Hypothalamus (tissue), 51 donors: ENCODE data around the gene TCN2.
"Not testable (repeated sequence)": the region's sequence is repeated elsewhere in the genome, so short reads cannot be mapped to it uniquely, and the experiment has no call there.

ENCODE experiments used
- DNase-seq, 51 donors: peaks; one replicate each; lab custom pipeline; 2025; lab: John Stamatoyannopoulos, UW

TCN2 gene

DNA sequence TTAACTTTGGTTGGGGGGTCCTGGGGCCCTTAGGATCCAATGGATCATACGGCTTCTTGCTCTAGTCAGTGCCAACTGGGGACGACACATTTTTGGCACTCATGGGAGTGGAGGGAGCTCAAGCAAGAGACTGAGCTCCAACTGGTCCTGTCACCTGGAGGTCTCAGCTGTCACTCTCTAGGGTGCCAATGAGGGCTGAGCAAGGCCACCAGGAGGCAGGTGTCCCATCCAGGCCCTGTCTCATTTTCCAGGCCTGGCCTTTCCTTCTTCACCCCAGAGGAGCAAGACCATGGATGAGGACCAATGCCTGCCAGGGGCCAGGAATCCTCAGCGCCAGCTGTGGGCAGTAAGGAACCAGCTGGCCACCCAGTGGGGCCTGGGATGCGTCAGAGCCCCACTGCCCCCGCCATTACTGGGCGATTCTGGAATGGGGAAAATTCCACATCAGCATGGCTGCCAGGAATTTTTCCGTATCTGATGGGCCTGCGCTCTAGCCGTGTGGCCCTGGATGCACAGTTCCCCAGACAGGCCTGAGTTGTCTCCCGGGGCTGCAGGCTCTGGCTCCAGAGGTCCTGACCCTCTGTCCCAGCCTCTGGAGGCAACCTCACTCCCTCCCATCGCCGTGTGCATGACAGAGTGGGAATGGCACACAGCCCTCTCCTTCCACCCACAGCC is 31.8 kb upstream of the TCN2 start:
- peak in 35 of 51 donors; percentile 22 to 86 (median 50) for DNase-seq

DNA sequence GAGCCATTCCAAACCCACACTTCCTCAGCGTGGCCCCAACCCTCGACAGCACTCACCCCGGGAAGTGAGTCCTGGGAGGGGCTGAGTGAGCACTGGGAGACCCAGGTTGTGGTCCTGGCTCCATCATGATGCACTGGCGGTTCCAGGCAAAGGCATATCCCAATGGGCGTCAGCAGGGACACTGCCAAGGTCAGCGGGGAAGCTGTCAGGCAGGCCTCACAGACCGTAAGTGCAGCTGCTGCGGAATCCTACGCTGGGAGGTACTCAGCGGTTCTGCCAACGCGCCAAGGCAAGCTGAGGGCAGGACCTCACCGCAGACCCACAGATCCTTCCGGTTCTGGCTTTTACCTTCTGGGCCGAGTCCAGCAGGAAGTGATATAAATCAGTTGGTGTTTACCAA is 31.1 kb upstream of the TCN2 start:
- no peak for DNase-seq

DNA sequence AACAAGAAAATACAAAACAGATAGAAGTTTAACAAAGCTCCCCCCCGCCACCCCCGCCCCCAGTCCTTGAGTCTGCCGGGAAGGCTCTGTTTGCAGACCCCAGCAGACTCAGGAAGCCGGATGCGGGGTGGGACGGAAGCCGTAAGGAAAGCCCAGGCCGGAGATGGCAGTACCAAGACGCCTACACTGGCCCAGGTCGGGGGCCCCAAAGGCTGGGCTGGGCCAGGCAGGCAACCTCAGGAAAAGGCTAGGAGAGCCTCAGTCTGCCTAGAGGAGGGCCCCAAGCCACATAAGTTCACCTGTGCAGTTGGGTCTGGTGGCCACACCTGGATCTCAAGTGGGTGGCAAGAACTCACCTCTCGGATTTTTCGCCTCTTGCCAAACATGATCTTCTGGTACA is 28.5 kb upstream of the TCN2 start:
- no peak for DNase-seq

DNA sequence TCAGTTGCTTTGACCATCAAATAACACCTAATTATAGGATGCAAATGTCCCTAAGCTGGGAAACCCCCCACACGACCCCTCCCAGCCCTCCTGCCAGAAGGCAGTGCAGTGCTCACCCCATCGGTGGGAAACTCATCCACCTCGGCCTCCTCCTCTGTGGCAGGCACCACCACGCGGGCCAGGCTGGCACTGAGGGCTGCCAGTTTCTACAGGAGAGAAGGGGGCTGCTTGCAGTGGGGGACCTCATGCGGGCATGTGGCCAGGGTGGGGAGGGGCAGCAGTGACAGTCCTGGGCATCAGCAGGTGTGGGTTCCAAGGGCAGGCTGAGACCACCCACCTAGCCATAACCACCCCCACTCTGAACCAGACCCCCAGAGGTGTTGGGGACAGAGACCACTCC is 26.1 kb upstream of the TCN2 start:
- no peak for DNase-seq

DNA sequence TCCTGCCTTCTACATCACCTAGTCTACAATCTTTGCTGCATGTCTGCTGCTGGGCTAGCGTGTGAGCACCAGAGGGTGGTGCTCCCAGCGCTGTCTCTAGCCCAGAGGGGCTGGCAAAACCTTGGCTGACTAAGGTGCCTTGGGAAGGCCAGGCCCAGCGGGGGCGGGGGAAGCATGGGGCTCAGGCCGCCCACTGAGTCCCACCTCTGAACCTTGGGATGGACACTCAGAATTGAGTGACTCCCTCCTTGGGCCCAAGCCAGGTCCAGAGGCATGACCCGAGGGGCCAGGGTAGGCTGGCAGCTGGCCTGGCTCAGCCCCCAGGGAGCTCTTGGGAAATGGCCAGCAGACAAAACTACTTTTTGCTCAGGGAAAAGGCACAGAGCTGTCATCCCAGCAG is 24.9 kb upstream of the TCN2 start:
- no peak for DNase-seq

DNA sequence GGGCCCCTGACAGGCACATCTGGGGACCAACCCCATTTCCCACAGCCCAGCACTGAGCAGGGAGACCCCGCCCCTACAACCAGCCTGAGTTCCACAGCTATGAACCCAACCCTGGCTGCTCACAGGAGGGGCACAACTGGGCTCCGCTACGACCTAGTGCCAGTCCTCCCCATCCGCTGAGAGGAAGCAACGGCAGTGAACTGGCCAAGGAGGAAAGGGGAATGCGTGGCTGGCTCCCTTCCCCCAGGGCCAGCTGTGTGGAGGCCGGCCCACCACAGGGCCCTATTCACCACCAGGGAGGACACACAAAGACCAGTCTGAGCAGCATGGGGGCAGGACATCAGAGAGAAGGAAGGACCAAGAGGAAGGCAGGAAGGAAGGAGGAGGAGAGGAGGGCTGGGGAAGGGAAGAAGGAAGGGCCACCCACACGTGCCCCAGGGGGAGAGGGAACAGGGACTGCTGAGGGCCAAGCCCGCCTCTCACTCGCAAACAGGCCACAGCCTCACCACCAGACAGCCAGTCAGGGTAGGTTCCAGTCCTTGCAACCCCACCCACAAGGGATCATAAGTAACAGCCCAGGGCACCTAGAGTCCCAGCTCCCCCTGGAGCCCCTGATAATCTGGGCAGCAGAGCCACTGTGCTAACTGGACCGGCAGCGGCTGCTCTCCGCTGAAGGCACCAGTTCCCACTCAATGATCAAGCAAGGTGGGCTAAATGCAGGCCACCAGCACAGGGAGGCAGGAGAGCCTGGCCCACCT is 24.0 kb upstream of the TCN2 start:
- peak in 30 of 51 donors; percentile 9 to 63 (median 36) for DNase-seq

DNA sequence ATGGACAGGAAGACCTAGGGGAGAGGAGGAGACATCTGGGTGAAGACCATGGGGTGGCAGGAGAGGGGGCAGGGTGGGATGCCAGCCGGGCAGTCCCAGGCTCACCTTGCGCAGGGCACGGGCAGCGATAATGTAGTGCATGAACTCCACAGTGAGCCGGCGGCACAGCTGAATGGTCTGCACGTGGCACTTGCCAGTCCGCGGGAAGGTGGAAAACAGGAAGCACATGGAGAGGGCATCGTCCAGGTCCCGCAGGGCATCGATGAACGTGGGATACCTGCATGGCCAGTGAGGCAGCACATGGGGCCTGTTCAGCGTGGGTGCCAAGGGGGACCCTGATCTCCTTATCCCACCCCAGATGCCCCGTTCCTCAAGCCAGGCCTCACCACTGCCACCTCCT is 22.5 kb upstream of the TCN2 start:
- no peak for DNase-seq

DNA sequence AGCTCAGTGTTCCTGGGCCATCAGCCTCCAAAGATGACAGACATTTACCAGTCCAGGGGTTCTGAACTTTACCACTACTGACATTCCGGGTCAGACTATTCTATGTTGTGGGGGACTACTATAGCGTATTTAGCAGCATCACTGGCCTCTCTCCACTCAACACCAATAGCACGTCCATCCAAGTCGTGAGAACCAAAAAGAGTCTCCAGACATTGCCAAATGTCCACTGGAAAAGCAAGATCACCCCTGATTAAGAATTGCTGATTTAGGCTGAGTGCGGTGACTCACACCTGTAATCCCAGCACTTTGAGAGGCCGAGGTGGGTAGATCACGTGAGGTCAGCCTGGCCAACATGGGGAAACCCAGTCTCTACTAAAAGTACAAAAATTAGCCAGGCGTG is 20.6 kb upstream of the TCN2 start:
- no peak for DNase-seq

DNA sequence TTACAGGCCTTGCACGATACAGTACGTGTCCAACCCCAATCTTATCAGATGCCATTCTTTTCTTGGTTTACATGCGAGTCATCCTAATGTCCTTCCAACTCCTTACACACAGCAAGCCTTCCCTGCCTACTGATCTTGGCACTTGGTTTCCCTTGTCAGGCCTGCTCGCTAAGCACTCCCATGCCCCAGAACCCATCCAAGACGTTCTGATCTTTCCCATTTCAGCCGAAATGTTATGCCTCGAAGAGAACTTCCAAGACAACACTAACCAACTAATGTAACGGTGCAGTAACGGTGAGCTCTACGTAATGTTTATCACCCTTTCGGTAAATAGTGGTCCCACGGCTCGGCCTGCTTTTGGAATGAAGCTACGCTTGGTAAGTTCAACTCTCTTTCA is 15.8 kb upstream of the TCN2 start:
- DNase-seq = no peak

DNA sequence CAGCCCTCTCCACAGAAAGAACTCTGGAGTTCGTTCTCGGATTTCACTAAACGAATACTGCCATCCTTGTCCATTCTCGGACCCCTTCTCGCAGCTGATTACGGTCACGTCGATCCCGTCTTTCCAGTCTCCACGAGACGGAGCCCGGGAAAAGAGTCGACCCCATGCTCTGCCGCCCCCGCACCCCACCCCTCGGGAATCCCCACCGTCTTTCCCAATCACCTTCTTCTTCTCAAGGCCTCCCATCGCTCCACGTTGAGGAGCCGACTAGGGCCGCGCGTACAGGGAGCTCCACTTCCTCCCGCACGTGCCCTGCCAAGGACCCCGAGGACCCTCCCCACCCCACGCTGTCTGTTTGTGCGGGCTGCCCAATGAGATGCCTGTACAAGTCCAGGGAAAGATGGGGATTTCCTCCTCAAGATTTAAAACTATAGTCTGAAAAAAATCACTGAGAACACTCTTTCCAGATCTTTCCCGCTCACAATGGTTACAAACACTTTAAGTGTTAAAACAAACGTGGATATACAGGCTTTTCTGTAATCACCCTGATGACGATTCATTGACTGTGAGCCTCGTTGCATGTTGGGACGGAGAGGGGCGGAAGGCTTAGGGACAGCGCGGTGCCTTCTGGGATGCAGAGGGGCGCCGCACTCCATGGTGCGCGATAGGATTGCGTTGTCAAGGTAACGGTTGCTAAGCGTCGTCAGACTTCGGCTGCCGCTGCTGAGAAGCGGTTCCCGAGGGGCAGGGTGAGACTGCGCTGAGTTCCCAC is 15.2 kb upstream of the TCN2 start, which contains the start of gene PES1:
TSS of gene PES1 (minus strand) at position 323 of the 772 bp plus-strand sequence. CDS start at position 246, 77 bp downstream.
- DNase-seq = peak; percentile 40 to 99 (median 88)

DNA sequence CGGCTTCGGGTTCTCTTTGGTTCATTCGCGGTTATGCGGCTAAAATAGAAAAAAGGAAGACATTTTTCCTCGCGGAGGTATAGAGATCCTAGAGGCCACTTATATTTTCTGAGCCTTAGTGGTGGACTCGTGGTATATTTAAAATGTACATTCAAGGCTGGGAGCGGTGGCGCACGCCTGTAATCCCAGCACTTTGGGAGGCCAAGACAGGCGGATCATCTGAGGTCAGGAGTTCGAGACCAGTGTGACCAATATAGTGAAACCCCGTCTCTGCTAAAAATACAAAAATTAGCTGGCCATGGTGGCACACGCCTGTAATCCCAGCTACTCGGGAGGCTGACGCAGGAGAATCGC is 14.6 kb upstream of the TCN2 start:
- not testable (repeated sequence) for DNase-seq

DNA sequence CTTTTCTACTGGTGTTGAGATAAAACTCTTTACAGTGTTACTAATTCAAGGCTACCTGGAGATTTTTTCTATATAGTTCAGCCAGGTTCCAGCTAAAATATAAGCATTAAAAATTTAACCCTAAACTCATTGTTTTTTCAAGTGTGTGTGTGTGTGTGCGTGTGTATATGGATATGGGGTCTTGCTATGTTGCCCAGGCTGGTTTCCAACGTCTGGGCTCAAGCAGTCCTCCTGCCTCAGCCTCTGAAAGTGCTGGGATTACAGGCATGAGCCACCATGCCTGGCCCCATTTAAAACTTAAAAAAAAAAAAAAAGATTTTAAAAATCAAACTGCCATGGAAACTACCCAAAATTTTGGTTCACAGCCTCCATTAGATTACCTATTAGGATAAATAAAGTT is 10.8 kb upstream of the TCN2 start:
- no peak for DNase-seq

DNA sequence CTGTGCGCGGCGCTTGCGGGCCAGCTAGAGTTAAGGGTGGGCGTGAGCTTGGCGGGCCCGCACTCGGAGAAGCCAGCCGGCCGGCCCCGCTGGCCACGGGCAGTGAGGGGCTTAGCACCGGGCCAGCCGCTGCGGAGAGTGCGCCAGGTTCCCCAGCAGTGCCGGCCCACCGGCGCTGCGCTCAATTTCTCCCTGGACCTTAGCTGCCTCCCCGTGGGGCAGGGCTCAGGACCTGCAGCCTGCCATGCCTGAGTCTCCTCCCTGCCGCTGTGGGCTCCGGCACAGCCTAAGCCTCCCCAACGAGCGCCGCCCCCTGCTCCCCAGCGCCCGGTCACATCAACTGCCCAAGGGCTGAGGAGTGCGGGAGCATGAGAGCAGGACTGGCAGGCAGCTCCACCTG is 10.1 kb upstream of the TCN2 start:
- no peak for DNase-seq

DNA sequence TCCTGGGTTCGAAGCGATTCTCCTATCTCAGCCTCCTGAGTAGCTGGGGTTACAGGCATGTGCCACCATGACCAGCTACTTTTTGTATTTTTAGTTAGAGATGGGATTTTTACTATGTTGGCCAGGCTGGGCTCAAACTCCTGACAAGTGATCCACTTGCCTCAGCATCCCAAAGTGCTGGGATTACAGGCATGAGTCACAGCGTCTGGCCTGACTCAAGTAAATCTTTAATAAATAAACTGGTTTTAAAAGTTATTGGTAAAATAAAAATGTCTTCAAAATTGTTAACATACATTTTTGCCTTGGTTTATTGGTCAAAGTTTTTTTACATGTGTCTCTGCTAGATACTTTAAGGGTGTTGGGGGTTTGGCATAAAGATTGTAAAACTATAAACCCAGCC is 8.0 kb upstream of the TCN2 start:
- DNase-seq = no peak

DNA sequence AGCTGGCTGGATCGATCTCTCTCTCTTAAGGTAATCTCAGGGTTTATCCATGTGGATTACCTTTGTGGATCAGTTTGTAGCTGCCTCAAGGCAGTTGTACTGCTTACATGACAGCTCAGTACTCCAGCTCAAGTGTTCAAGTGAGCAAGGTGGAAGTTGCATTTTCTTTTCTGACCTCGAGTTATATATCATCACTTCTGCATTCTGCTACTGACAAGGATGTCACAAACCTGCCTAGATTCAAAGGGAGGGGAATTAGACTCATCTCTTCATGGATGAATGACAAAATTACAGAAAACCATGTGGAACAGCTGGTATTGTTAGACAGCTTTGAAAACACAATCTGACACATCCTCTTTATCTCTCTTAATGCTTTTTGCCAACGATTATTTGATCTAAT is 6.1 kb upstream of the TCN2 start:
- DNase-seq = no peak

DNA sequence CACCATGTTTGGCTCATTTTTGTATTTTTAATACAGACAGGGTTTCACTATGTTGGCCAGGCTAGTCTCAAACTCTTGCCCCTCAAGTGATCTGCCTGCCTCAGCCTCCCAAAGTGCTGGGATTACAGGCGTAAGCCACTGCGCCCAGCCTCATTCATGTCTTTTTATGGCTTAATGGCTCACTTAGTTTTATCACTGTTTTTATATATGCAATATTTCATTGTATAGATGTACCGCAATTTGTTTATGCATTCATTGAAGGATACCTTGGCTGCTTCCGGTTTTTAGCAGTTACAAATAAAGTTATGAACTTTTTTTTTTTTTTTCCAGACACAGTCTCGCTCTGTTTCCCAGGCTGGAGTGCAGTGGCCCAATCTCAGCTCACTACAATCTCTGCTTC is 5.5 kb upstream of the TCN2 start:
- no peak for DNase-seq

DNA sequence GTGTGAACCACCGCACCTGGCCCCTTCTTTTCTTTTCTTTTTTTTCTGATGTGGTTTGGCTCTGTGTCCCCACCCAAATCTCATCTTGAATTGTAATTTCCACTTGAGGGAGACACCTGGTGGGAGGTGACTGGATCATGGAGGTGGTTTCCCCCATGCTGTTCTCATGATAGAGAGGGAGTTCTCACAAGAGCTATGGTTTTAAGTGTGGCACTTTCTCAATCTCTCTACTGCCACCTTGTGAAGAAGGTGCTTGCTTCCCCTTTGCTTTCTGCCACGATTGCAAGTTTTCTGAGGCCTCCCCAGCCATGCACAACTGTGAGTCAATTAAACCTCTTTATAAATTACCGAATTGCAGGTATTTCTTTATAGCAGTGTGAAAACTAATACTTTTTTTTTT is 4.9 kb upstream of the TCN2 start:
- DNase-seq = peak in 2 of 51 donors; percentile 3 to 6

DNA sequence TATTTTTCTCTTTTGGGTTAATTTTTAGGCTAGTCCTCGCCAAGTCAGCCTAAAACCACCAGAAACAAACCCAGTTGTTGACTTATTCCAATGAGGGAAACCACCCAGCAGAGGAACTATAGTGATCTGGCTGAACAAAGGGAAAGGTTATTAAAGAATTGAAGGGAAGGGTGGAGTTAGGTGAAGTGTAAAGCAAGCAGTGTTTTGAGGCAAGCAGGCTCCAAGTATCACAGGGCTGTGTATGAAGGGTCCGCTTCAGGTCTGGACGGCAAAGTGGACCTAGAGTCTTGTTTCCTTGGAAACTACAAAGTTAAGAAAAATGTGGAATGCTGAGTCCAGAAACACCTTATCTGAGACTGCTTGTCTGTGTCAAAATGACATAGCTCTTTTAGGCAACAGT is 3.2 kb upstream of the TCN2 start:
- no peak for DNase-seq

DNA sequence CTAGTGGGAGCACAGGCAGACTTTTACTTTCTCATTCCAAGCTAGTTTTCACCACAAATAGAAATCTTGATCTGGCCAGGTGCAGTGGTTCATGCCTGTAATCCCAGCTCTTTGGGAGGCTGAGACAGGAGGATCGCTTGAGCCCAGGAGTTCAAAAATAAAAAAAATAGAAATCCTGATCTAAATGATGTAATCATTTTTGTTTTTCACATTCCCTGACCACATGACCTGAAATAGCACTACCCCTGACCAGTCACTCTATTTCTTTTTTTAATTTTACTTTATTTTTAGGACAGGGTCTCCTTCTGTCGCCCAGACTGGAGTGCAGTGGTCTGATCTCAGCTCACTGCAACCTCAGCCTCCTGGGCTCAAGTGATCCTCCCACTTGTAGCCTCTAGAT is 2.3 kb upstream of the TCN2 start:
- DNase-seq = no peak

DNA sequence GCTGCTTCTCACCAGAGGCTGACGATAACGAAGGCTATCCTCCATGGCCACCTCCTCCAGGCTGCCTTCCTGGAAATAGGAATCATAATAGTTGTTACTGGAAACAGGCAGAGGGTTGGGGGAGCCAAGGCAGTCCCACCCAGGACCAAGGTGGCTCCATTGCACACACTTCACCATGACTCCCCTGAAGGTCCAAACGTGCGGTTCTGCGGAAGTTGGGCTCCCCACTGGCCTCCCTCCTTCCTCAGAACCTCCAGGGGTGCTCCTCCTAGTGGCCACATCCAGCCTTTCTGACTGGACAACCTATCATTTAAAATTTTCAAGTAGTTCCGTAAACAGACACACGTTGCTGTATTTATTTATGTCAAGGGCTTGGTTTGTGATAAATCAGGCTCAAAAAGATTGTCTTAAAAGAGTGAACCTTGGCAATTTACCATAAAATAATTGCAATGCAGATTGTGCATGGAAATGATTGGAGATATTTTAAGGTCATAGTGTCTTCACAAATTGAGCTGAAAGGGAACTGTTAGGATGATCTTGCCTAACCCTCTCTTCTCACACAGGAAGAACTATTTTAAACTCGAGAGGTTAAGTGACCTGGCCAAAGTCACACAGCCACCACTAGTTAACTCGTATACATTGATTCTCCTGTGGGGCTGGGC is 1.4 kb upstream of the TCN2 start:
- peak in 18 of 51 donors; percentile 4 to 41 (median 13) for DNase-seq

DNA sequence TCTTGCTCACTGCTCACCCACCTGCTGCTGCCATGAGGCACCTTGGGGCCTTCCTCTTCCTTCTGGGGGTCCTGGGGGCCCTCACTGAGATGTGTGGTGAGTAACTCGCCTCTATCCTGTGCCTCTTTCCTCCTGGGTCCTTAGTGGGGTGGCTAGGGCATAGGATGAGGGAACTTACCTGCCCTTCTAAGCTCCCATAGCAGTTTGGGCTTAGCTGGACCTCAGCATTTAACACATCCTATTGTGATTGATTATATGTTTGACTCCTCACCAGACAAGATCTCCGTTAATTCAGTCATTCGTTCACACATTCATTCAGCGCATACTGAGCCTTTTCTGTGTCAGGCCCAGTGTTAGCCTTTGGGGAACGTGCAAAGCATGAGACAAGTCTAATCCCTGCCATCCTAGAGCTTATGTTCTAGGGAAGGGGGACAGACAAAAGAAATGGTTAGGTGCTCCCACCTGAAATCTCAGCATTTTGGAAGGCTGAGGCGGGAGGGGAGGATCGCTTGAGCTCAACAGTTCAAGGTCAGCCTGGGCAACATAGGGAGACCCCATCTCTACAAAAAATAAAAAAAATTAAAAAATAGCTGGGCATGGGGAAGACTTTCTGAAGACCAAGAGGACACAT is 441 bp downstream of the TCN2 start:
- DNase-seq = peak in 1 of 51 donors; percentile 32
